HG02852 (cell line): ENCODE data around the gene TRIM29.

Source experiments
- ATAC-seq: cut with Tn5 transposase; IDR thresholded peaks from one replicate; pipeline ENCODE4 v1.9.1; 2021; ENCODE audit warnings: mild to moderate bottlenecking, moderate library complexity; ENCODE audit not compliant: unreplicated experiment

The TRIM29 gene

DNA sequence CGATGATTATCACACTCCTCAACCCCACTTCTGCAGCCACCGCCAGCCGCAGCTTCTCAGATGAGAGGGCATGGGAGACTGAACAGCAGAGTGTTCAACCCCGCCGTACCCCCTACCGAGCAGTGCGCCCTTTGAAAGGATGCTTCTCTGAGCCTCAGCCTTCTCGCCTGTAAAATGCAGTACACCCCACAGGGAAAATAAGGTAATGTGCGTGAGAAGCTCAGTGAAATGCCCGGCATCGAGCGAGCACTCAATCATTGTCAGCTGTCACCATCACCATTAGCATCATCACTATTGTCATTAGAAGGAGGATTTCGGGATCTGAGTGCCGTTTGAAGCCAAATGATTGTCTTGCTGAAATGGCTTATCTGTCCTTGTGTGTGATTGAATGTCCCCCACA lies 13.6 kb downstream of the TRIM29 start:
- no peak for ATAC-seq

DNA sequence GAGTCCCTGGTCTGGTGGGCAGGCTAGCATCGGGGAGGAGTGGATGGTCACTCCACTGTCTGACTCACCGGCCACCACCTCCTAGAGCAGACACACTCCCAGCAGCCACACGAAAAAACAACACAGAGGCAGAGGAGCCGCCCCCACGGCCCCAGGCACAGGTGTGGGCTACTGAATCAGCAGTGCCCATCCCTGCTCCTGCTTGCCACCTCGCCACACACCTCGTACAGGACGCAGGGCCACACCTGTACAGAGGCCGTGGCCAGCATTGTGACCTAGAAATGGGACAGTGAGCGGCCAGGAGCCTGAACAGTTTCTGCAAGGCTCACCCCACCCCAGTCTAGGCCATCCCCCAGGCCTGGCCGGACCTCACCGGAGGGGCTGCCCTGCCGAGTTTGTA lies 14.0 kb downstream of the TRIM29 start:
- ATAC-seq, result no peak

DNA sequence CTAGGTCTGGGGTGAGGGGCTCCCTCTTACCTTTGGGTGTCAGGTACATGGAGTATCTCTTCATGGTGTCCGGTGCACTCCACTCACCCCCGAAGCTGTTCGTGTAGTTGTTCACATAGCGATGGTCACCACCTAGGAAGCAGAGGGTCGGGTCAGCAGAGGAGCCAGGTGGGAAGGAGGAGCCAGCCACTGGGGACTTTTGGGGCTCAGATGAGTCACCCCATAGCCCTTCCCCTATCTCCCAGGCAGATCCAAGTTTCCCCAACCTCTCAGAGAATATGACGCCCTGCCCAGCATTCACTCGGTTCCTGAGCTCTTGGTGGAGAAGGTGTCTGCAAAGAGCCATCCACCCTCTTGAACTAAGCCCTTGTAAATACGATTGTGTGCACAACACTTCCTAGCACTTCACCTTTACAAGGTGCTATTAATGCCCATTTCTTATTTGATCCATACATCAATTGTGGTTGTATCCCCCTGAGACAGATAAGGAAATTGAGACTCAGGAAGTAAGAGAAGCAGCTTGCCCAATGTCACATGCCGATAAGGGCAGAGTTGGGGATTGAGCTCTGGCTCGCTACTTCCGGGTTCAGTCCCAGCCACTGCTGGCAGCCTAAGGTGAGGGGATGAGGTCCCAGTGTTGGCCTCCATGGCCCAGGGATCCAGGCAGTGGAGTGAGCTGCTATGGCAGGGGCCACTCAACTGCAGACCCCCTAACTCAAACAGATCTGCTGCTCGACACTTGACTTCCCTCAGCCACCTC lies 14.8 kb downstream of the TRIM29 start:
- no peak for ATAC-seq

DNA sequence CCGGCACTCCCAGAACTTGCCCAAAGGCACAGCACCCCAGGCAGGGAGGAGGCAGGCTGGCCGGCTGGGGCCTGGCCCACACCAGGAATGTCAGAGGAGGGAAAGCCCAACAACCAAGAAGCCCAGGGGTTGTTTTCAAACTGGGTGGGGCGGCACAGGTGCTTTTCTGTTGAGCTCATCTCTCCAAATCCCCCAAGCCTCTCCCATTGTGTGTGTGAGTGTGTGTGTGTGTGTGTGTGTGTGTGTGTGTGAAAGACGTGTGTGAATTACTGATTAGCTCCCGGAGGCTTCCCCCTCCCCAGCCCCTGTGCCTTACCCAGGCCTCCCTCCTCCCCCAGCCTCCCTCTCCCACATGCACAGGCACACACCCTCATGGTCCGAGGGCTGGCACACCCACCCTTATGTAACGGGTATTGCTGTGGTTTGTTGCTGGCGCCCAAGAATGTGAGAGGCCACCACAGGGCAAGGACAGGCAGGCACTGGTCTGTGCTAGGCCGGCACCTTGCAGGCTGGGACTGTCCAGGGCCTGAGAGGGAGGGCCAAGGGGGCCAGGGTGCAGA lies 15.9 kb downstream of the TRIM29 start:
- no peak for ATAC-seq

DNA sequence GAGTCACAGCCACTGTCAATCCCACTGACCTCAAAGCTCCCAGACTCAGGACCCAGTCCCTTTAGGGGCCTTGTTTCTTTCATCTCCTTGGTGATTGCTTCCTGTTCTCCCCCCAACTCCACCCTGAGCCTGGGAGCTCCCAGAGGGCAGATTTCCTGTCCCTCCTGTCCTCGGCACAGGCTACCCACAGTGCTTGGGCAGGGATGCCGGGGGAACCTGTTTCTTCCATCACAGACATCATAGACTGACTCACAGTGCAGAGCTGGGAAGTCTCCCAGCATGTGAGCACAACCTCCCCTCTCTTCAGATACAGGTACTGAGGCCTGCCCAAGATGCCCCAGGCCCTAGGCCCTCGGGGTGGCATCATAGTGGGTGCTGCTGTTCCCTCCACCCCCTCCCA lies 16.6 kb downstream of the TRIM29 start:
- no peak for ATAC-seq

DNA sequence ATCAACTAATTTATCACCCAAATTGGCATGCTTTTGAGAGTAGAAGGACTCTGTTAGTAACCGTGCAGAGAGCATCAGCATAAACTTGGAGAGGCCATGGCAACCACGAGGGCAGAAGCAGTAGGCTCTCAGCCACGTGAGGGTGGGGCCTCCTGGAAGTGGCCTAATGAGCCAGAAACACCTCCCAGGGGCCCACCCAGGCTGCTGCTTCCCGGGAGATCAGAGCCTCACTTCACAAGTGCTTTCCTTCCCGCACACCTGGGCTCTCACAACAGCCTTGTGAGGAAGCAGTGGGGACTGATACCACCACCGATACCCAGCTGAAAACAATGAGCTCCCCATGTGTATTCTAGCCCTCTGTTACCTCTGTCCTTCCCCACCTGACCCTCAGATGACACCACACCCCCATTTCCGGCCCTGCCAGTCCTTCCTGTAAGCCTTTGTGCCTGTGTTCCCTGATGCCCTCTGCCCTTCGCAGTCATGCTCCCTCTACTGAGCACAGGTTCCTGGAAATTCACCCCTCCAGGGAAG lies 17.0 kb downstream of the TRIM29 start:
- no peak for ATAC-seq

DNA sequence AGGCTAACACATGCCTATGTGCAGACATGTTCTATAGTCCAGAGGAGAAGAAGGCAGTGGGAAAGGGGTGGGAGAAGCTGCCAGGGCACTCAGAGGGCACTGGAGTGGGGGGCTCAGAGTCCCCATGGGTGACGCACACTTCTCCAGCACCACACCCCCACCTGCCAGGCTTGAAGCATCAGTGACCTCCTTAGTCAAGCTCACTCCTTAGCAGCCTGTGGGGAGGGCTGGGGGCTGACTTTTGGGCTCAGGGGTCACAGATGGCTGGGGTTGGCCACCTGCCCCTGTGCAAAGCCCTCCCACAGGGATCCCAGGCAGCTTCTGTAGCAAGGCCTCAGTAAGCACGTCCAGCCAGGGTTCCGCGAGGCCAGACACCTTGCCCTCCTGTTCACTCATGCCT lies 18.8 kb downstream of the TRIM29 start:
- no peak for ATAC-seq

DNA sequence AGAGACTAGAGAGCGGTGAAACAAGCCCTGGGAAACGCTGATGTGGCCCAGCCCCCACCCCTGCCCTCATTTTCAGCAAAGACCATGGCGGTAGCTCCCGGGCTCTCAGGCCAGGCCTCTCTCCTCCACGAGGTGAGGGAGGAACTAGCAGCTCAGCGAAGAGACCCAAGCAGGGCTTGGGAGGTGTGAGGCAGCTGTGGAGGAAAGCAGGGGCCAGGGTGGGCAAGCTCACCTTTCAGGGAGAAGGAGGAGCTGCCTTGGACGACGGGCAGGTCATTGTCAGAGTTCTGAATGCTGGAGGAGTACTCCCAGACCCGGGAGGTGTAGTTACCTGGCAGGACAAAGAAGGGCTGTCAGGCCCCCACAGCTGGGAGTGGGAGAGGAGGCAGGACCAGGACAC lies 19.9 kb downstream of the TRIM29 start:
- ATAC-seq, result no peak

DNA sequence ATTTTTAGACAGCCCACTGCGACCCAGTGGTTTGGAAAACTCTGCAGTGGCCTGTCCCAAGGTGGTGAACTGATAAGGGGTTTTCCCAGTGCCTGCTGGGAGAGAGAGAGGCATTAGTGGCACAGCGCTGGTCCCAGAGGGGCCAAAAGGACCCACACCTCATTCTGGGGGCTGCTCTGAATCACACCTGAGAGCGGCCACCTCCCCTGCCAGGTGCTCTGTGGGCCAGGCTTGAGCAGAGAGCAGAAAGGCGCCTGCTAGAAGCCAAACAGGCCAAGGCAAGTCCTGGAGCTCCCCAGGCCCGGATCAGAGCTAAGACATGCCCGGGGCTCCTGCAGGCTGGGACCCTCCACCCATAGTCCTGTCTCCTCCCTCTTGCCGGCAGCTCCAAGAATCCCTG lies 20.9 kb downstream of the TRIM29 start:
- no peak for ATAC-seq

DNA sequence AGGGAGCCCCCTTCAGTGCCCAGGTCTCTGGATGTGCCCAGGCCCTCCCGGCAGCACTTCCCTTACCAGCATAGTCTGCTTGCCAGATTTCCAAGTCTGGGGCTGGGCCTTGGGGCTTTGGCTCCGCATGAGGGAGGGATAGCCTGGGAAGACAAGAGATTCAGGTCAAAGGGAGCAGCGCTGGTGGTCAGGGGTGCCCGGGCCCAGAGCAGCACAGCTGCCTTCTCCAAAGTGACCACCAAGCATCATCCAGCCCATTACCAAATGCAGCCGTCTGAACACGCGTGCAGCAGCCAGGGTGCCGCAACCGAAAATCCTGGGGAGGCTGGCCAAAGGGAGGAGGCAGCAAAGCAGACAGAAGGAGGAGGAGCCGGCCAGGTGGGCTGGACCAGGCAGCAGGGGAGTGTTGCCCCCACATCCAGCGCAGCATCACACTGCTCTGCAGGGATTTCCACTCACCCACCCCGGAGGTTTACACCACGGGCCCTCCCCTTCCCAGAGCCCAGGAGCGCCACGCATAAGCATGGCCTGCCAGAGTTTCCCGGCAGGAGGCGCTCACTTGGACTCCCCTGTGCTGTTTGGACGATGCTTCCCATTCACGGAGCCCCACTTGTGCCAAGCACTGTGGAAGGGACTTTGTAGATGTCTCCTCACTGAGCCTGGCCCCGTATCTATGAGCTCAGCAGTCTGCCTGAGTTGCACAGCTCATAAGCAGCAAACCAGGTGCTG lies 22.5 kb downstream of the TRIM29 start:
- ATAC-seq, result no peak

DNA sequence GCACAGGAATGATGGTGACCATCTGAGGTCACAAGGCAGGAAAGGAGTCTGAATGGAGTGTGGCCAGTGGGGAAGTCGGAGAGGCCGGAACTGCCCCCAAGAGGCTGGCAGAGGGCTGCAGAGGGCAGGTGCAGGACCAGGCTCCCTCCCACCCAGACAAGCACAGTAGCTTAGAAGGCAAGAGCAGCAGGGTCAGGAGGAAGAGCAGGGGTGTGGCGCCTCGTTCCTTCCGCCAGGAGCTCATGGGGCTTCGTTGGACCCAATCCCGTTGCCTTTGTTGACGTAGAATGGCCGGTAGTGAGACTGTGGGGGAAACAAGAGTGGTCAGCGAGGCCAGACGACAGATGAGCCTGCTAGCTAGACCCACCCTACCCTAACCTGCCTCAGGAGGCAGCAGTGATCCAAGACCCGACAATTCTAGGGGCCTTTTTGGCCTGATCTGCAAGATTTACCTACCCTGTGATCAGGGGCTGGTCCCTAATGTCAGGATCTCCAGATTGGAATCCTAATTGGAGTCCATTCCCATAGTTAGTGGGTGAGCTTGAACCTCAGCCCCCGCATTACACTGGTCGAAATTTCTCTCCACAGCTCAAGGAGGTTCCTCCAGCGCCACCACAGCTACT lies 25.6 kb downstream of the TRIM29 start:
- ATAC-seq, result no peak

DNA sequence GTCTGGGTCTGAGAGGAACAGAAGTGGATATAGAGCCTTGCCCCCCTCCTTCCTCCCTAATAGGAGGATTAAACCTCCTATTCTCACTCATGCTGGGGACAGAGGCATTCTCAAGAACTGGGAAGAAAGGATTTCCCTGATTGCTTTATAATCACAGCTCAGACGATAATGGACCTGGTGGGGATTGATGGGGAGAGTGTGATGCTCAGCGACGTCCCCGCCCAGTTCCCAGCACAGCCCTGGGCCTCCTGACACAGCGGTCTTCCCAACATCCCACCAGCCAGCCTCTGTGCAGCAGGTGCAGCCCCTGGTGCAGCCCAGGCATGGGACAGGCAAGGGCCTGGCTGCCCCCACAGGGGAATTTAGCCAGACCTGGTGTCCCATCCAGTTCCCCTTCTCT lies 28.4 kb downstream of the TRIM29 start:
- no peak for ATAC-seq

DNA sequence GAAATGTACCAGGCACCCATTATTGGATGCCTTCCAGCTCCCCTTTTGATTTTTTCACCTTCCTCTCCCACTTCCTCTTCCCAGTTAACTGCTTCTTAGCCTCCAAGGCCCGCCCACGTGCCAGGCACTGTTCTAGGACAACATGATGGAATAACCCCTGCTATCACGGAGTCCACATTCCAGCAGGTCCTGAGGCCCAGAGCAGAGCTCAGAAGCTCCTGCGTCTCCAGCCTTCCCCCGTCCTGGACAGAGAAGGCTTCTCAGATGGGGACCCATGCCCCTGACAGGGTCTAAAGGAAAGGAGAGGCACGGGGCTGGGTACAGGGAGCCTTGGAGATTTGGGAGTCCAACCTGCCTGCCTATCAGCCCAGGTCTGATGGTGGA lies 29.1 kb downstream of the TRIM29 start:
- ATAC-seq, result no peak

DNA sequence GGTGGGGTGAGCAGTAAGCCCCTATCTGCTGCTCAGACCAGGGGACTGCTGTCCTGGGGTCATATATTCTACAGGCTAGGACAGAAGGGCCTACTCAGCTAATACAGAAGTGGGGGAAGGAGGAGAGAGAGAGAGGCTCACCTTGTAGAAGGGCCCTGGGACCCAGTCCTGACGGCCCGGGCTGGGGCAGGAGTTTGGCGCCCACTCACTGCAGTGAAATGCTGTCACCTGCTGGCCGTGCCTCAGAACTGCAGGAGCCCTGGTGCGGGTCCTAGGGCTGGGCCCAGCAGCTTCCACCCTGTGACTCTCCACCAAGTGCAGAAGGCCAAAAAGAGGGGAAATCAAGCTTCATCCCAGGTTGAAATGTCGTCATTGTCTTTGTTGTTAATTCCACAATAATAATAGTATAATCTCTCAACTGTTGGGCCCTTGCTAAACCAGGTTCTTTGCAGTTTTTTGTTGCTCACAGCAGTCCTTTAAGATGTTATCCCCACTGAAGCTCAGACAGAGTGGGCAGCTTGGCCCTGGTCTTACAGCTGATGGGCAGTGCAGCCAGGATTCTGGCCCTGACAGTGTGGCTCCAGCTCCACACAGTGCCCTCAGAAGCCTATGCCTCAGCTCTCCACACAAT lies 29.6 kb downstream of the TRIM29 start:
- no peak for ATAC-seq

DNA sequence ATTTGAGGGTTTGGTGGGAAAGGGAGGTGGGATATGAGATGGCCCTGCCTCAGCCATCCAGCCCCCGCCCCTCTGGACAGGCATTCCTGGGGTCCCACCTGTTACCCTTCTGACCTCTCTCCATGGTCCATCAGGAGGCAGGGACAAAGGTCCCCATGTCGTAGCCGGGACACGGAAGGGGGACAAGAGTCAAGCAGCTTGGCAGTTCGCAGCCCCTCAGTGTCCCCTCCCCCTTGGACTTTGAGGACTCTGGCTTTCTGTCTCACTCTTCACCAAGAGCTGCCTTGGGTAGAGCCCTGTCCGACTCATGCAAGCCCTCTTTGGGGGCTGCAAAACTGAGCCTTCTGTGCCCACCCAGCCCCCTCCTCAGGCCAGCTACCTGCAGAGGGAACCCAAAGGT lies 30.2 kb downstream of the TRIM29 start:
- no peak for ATAC-seq

DNA sequence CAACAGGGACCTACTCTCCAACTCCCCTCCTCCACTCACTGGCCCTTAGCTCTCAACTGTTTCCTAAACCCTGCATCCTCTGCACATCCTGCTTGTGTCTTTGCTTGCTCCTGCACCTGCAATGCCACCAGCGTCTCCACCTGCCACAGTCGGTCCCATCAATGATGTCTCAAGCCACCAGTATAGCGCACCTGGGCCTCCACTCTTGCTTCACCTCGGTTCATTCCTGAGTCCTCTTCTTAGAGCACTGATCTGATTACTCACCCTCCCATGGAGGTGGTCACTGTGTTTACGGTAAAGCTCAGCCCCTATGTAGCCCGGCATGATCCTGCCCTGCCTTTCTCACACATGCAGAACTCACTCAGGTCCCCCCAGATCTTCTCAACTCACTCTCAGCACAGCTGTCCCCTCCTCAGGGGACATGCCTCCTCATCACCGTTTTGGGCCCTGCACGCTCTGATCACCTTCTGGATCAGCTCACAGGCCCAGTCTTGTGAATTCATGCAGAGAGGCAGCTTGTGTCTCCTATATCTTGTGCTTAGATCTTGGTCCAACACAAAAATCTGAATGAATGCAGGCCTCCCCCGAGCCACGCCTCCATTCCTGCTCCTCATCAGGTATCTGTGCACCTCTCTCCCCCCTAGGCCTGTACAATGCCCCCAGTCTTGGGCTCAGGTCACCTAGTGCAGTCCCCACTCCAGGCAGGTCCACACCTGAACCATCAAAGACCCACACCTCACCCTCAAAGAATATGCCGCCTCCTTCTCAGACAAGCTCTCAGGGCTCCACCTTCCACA lies 31.4 kb downstream of the TRIM29 start:
- ATAC-seq, result no peak

DNA sequence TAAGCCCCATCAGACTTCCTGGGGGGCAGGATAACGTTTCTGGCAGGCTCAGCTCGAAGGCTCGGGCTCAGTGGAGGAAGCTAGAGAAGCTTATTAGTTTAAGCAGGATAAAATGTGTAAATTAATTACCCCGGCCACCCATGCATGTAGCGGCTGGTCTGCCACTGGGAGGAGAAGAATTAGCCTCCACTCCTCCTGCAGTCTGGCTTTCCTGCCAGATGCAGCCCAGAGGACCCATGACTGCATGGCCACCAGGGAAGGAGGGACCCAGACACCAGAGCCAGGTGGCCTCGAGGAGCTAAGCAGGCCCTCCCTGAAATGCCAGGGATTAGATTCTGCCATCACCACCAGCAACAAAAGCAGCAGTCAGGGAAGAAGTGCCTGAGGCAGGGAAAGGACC lies 32.3 kb downstream of the TRIM29 start:
- no peak for ATAC-seq

DNA sequence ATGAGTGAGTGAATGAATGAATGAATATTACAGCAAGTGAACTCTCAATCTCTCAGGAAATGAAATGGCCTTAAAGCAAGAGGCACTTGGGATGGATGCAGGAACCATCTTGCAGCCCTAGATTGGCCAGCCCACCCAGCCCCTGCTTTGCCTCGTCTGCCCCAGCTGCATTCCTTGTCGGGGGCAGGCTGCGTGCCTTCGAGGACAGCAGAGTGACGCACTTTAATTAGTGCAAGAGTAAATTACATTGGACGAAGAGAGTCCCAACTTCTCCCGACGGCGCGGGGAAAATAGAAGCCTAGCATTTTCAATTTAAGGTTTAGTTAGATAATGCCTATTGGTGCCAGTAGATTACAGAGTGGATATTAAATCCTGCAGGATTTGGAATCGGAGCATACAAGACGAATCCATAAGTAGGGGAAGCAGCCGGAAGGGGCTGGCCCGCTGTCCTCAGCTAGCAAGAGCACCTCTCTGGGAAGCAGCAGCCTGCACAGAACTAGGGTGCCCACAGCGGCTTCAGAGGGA lies 33.8 kb downstream of the TRIM29 start:
- ATAC-seq, result no peak

DNA sequence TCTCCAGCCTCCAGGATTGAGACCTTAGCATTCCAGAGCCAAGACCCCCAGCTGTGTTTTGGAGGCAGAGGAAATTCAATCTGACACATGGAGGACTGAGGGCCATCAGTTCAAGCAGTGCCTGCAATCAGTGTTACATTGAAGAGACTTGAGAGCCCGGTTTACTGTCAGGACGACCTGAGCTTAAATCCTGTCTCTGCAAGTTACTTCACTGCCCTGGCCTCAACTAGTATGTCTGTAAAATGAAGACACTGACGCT lies 35.1 kb downstream of the TRIM29 start:
- no peak for ATAC-seq

DNA sequence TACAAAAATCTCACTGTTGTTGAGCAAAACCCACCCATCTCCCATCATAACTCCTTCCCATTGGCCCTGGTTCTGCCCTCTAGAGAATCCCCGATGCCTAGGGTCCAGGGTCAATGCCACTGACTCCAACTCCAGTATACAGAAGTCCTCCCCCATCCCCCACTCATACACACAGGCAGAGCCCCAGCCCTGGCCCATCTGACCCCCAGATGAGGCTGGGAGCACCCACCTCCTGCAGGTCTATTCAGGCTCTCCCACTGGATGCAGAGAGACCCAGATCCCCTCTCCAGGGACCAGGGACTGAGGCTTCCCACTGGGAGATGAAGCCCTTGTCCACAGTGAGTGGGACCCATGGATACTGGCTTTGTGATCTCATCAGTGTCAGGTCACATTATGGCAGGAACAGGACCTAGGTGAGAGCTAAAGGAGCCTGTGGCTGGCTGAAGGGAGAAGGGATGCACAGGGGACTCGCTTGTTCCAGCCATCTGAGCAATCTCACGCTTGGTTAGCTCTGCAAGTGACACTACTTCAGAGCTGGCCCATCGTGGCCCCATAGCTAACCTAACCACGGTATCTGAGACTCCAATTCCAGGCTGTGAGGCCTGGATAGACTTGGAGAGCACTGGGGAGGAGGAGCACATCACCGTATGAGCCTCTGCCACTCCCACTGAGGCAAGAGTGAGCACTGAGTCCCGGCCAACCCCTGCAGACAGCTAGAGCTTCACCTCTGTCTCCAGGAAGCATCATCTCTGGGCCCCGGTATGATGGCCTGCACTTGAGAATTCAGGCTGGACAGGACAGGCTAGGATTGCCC lies 35.7 kb downstream of the TRIM29 start:
- ATAC-seq, result no peak
